Dedifferentiated amniotic fluid mesenchymal stem cell (primary cell): ENCODE data around the gene GALM.
"Not testable (repeated sequence)": the region's sequence is repeated elsewhere in the genome, so short reads cannot be mapped to it uniquely, and the experiment has no call there.

Source experiments
- DNase-seq: peaks from one replicate; pipeline ENCODE4 v3.0.0-alpha.2; 2016; ENCODE audit errors: extremely low spot score

Gene GALM

GRCh38 chr2:38739524-38739923 lies 73.6 kb downstream of the GALM start:
- no peak for DNase-seq

- DNase-seq, result peak; percentile 49
Observed at GRCh38 chr2:38740851-38741731, 75.2 kb downstream of the GALM start.

GRCh38 chr2:38742797-38743559 lies 77.1 kb downstream of the GALM start:
- DNase-seq, result no peak

- no peak for DNase-seq
Observed at GRCh38 chr2:38743672-38744398, 77.9 kb downstream of the GALM start.

- DNase-seq, result no peak
Observed at GRCh38 chr2:38744399-38744780, 78.5 kb downstream of the GALM start.

- DNase-seq, result no peak
Observed at GRCh38 chr2:38745267-38745666, 79.4 kb downstream of the GALM start.

- DNase-seq, result no peak
Observed at GRCh38 chr2:38747007-38747424, 81.1 kb downstream of the GALM start.

GRCh38 chr2:38747819-38748218 lies 81.9 kb downstream of the GALM start:
- DNase-seq, result no peak

GRCh38 chr2:38748391-38748790 lies 82.5 kb downstream of the GALM start:
- no peak for DNase-seq

GRCh38 chr2:38748943-38749804 lies 83.3 kb downstream of the GALM start:
- no peak for DNase-seq

- DNase-seq, result no peak
Observed at GRCh38 chr2:38750011-38750890, 84.3 kb downstream of the GALM start.

- peak; percentile 100 for DNase-seq
Observed at GRCh38 chr2:38750891-38751595, 85.1 kb downstream of the GALM start, which contains the start of gene SRSF7. SRSF7 (minus strand) TSS chr2:38751361; CDS start chr2:38751256, 105 bp downstream.

- DNase-seq, result no peak
Observed at GRCh38 chr2:38751596-38752410, 85.9 kb downstream of the GALM start.

- no peak for DNase-seq
Observed at GRCh38 chr2:38754049-38754448, 88.1 kb downstream of the GALM start.

- DNase-seq, result no peak
Observed at GRCh38 chr2:38754506-38754905, 88.6 kb downstream of the GALM start.

GRCh38 chr2:38755891-38756290 lies 90.0 kb downstream of the GALM start:
- DNase-seq, result not testable (repeated sequence)

GRCh38 chr2:38763228-38763627 lies 97.3 kb downstream of the GALM start:
- no peak for DNase-seq

- DNase-seq, result no peak
Observed at GRCh38 chr2:38763728-38764127, 97.8 kb downstream of the GALM start.

GRCh38 chr2:38765149-38765548 lies 99.2 kb downstream of the GALM start:
- DNase-seq, result no peak
